Vagina (tissue), 2 donors: ENCODE results near the gene CHMP5. TPM values are rescaled to one million over a fixed set of nuclear protein-coding genes. Genes with fewer than 3 reads are reported as not detected.

Source experiments
- DNase-seq, 2 donors: peaks; one replicate each; pipeline ENCODE4 v3.0.0-alpha.2; 2017; ENCODE audit errors: extremely low spot score in 2 of 2
- H3K27ac ChIP-seq: fragments of 200-600 bp; sonication (generic); one replicate; pipeline ENCODE4 v1.5.1; 2019
- H3K27me3 ChIP-seq: fragments of 200-600 bp; sonication (generic); one replicate; pipeline ENCODE4 v1.5.1; 2019
- H3K36me3 ChIP-seq, 2 donors: fragments of 200-600 bp; sonication (generic); one replicate each; pipeline ENCODE4 v1.5.1; 2017 to 2019
- H3K4me1 ChIP-seq: fragments of 200-600 bp; sonication (generic); one replicate; pipeline ENCODE4 v1.5.1; 2019
- H3K4me3 ChIP-seq, 2 donors: fragments of 200-600 bp; sonication (generic); 1 replicate in 1 of 2; 2 replicates in 1 of 2; pipeline ENCODE4 v1.5.1; 2016 to 2019
- H3K9me3 ChIP-seq: fragments of 200-600 bp; sonication (generic); one replicate; pipeline ENCODE4 v1.5.1; 2019
- POLR2A ChIP-seq, 2 donors: fragments of 450-650 bp; IDR thresholded peaks; one replicate each; pipeline ENCODE4 v1.6.1; 2017; ENCODE audit warnings: antibody characterized with exemption in 2 of 2, mild to moderate bottlenecking in 2 of 2, moderate library complexity in 2 of 2
- POLR2AphosphoS5 ChIP-seq, 2 donors: sonication (generic); formaldehyde crosslinking; IDR thresholded peaks; one replicate each; pipeline ENCODE4 v1.9.0; 2017; ENCODE audit warnings: antibody characterized with exemption in 2 of 2, mild to moderate bottlenecking in 2 of 2, low read depth in 1 of 2; ENCODE audit not compliant: insufficient read depth in 1 of 2
- intact Hi-C: fragments of 100-400 bp; cut with DNase I; formaldehyde crosslinking; loops from one replicate; pipeline ENCODE4 v1.15.1; 2023
- total RNA-seq: library from RNA; depleted of rRNA; stranded (reverse); fragments of >200 nt; gene quantifications from one replicate; pipeline ENCODE4 v1.2.3, GENCODE V29; 2016
- TF ChIP-seq, protein P1 (sequence below), 3 experiments: fragments of 450-650 bp in 2 of 3; fragments of 200-600 bp in 1 of 3; sonication (generic) in 1 of 3; IDR thresholded peaks; one replicate each; pipeline ENCODE4 v1.5.1; 2017 to 2019; ENCODE audit warnings: antibody characterized with exemption in 3 of 3, mild to moderate bottlenecking in 2 of 3, moderate library complexity in 2 of 3

CHMP5 gene
- total RNA-seq, 1 donor from 2014 or later: 41.5 TPM

DNA sequence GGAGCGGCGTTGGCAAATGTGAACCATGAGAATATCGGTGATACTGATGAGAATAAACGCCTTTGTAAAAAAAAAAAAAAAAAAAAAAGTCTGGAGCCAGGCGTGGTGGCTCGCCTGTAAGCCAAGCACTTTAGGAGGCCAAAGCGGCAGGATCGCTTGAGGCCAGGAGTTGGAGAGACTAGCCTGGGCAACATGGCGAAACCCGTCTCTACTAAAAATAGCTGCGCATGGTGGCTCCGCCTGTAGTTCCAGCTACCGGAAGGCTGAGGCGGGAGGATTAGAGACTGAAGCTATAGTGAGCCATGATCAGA is 25.0 kb downstream of the CHMP5 start:
- H3K36me3 ChIP-seq: peaks cover 0 to 7% of the 10 kb centered on the region in 2 donors
- H3K27ac ChIP-seq: peak overlapping the region; percentile 98
- H3K27me3 ChIP-seq: no peaks in the 10 kb centered on the region
- H3K4me1 ChIP-seq: peaks cover 44% of the 10 kb centered on the region
- peak overlapping the region; percentile 70 to 73 for H3K4me3 ChIP-seq
- H3K9me3 ChIP-seq: no peaks in the 10 kb centered on the region
- intact Hi-C loops: no loop called here
- no peak for DNase-seq
- TF ChIP-seq POLR2A (IDR thresholded peaks at IDR 0.05): no peak
- TF ChIP-seq, protein P1, sequence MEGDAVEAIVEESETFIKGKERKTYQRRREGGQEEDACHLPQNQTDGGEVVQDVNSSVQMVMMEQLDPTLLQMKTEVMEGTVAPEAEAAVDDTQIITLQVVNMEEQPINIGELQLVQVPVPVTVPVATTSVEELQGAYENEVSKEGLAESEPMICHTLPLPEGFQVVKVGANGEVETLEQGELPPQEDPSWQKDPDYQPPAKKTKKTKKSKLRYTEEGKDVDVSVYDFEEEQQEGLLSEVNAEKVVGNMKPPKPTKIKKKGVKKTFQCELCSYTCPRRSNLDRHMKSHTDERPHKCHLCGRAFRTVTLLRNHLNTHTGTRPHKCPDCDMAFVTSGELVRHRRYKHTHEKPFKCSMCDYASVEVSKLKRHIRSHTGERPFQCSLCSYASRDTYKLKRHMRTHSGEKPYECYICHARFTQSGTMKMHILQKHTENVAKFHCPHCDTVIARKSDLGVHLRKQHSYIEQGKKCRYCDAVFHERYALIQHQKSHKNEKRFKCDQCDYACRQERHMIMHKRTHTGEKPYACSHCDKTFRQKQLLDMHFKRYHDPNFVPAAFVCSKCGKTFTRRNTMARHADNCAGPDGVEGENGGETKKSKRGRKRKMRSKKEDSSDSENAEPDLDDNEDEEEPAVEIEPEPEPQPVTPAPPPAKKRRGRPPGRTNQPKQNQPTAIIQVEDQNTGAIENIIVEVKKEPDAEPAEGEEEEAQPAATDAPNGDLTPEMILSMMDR (IDR thresholded peaks at IDR 0.05): no peak
- TF ChIP-seq POLR2AphosphoS5 (IDR thresholded peaks at IDR 0.05; ENCODE audit: insufficient read depth in 1 of 2, low read depth in 1 of 2): no peak

DNA sequence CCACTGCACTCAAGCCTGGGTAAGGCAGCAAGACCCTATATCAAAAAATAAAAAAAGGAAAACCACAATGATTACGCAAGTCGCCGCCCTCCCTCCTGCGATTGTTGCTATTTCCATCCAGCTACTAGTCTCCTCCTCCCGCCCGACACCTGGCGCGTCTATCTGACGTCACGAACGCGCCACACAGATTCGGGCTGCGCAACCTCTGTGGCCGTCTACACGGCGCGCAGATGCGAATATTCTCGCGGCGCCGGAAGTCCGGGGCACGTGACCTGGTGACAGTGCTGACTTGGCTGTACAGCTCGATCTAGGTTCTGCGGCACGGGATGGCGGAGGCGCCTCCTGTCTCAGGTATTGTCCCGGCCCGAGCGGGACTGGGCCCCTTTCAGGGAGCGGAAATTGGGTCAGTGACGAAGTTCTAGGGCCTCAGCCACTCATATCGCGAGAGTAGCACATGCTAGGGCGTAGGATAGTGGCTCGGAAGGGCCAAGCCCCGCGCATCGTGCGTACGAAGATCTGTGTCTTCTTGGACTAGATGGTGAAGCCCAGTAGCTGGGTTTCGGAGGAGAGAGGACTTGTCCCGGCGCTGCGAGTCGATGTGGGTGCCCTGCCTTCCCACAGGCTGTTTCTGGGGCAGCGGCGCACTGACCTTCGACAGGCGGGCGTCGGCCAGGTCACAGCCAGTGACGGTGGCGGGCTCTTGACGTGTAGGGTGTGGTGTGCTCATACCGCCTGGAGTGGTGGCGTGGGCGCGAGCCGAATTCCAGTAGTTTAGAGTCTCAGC is 25.6 kb downstream of the CHMP5 start, which contains the start of gene NFX1:
Gene NFX1, plus strand, starts transcription at position 270 of the 784 bp plus-strand sequence. Its CDS starts 57 bp downstream, at position 327.
- peaks cover 0 to 10% of the 10 kb centered on the region in 2 donors for H3K36me3 ChIP-seq
- intact Hi-C loops: no loop called here
- H3K27ac ChIP-seq: peak within 1 kb of the TSS; percentile 98
- peak in 1 of 2 donors; percentile 99 for DNase-seq
- H3K9me3 ChIP-seq: no peaks in the 10 kb centered on the region
- H3K4me1 ChIP-seq: peaks cover 46% of the 10 kb centered on the region
- H3K4me3 ChIP-seq: peak within 1 kb of the TSS; percentile 70 to 73
- TF ChIP-seq, protein P1 (IDR thresholded peaks at IDR 0.05): no peak
- TF ChIP-seq POLR2AphosphoS5 (IDR thresholded peaks at IDR 0.05; ENCODE audit: insufficient read depth in 1 of 2, low read depth in 1 of 2): peak; percentile 100
- TF ChIP-seq POLR2A (IDR thresholded peaks at IDR 0.05): peak; percentile 77 to 80
- H3K27me3 ChIP-seq: no peaks in the 10 kb centered on the region

DNA sequence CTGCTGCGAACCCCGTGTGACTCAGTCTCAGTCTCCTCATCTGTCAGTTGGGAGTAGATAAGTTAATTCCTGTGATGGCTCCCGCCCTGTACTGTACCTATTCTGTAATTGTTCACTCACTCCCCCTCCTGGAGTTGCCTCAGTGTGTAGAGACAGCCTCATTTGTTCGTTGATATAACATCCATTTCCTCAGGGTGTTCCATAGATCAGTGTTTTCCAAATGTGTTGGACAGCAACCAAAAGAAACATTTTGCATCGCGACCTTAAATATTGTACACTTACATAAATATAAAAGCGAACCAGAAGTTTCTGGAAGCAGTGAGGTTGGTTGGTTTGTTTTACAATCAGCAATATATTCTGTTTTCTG is 26.2 kb downstream of the CHMP5 start:
- TF ChIP-seq POLR2A (IDR thresholded peaks at IDR 0.05): no peak
- no peak for TF ChIP-seq POLR2AphosphoS5 (IDR thresholded peaks at IDR 0.05; ENCODE audit: insufficient read depth in 1 of 2, low read depth in 1 of 2)
- TF ChIP-seq, protein P1 (IDR thresholded peaks at IDR 0.05): no peak
- Histone ChIP-seq H3K9me3 (no peaks in the 10 kb centered on the region), H3K27ac (peak overlapping the region; percentile 98), H3K36me3 (peaks cover 0 to 15% of the 10 kb centered on the region in 2 donors), H3K4me3 (peak overlapping the region; percentile 70 to 73), H3K4me1 (peaks cover 51% of the 10 kb centered on the region), H3K27me3 (no peaks in the 10 kb centered on the region)
- no peak for DNase-seq
- intact Hi-C loops: no loop called here

DNA sequence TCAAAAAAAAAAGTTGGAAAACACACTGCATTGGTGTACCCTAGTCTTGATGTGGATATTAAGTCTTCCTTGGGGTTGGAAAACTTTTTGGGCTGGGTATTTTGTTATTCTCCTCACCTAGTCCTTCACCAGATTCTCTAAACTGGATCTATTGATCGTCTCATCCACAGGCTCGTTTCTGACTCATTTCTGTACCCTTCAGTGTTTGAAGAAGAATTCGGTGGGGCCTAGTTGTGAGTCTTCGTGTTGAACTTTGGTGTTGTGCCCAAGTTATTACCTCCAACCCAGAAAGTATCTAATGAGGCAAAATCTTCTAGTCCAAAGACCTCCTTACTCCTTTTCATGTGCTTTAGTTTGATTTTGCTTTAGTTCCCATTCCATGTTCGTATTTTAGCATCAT is 27.1 kb downstream of the CHMP5 start:
- H3K9me3 ChIP-seq: no peaks in the 10 kb centered on the region
- H3K36me3 ChIP-seq: peaks cover 0 to 24% of the 10 kb centered on the region in 2 donors
- intact Hi-C loops: no loop called here
- DNase-seq: no peak
- H3K27me3 ChIP-seq: no peaks in the 10 kb centered on the region
- TF ChIP-seq POLR2AphosphoS5 (IDR thresholded peaks at IDR 0.05; ENCODE audit: insufficient read depth in 1 of 2, low read depth in 1 of 2) (no peak), POLR2A (IDR thresholded peaks at IDR 0.05) (no peak)
- TF ChIP-seq, protein P1 (IDR thresholded peaks at IDR 0.05): no peak
- peak overlapping the region; percentile 98 for H3K27ac ChIP-seq
- H3K4me1 ChIP-seq: peaks cover 60% of the 10 kb centered on the region
- no peak overlapping the region for H3K4me3 ChIP-seq

DNA sequence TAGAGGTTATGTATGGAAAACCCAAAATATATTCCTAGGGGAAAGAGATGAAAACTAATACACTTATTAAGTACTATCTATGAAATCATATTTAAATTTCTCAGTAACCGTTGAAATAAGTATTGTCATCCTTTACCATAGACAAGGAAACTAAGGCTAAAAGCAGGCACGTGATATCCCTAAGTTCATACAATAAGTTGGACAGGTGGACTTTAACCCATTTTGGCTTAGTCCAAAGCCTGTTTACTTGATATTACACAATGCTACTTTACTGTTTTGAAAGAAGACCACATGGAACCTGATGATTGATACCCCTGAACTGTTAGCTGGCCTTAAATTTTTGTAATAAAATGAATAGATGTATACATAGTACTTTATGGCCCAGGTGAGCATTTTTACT is 28.9 kb downstream of the CHMP5 start:
- Histone ChIP-seq H3K4me3 (no peak overlapping the region), H3K36me3 (peaks cover 0 to 40% of the 10 kb centered on the region in 2 donors), H3K27me3 (no peaks in the 10 kb centered on the region), H3K9me3 (no peaks in the 10 kb centered on the region), H3K27ac (no peak overlapping the region), H3K4me1 (peaks cover 77% of the 10 kb centered on the region)
- intact Hi-C loops: no loop called here
- no peak for TF ChIP-seq POLR2A (IDR thresholded peaks at IDR 0.05)
- DNase-seq: no peak
